Lower leg skin (tissue), 3 donors: ENCODE data around the gene TMEM132D.

Experiments used
- POLR2A ChIP-seq, 2 donors: fragments of 450-650 bp; IDR thresholded peaks; one replicate each; pipeline ENCODE4 v1.6.1; 2016 to 2017; ENCODE audit warnings: antibody characterized with exemption in 2 of 2, mild to moderate bottlenecking in 1 of 2, moderate library complexity in 1 of 2
- TF ChIP-seq, protein P1 (sequence below), 3 donors: fragments of 450-650 bp; IDR thresholded peaks; one replicate each; pipeline ENCODE4 v1.5.1; 2016; ENCODE audit warnings: antibody characterized with exemption in 3 of 3, mild to moderate bottlenecking in 3 of 3, moderate library complexity in 2 of 3

DNA sequence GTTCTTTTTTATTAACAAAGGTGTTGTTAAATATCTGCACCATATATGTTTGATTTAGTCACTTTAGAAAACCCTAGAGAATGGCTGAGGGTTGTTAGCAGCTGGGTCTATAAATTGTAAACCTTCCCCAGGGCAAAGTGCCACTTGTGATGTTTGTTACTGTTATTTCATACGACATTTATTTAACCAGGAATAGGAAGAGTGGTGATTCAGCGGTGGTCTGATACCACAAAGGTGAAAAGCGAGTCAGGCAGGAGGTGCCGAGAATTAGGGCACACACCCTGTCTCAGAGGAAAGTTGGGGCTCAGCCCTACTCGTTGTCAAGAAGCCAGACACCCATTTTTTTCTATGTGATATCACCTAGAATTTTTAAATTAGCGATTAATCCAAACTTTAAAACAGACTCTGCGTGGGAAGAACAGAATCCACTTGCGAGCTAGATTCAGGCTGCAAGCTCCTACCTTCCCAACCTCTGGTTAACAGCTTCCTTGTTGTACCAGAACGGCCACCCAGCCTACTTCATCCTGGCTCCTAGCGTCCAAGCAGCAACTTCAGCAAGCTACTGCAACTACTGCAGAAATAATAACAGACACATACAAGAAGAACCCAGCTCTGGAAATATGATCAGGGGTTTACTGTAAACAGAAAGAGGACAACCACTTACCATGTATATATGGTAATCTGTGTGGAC is 126.7 kb downstream of the TMEM132D start:
- TF ChIP-seq, protein P1, sequence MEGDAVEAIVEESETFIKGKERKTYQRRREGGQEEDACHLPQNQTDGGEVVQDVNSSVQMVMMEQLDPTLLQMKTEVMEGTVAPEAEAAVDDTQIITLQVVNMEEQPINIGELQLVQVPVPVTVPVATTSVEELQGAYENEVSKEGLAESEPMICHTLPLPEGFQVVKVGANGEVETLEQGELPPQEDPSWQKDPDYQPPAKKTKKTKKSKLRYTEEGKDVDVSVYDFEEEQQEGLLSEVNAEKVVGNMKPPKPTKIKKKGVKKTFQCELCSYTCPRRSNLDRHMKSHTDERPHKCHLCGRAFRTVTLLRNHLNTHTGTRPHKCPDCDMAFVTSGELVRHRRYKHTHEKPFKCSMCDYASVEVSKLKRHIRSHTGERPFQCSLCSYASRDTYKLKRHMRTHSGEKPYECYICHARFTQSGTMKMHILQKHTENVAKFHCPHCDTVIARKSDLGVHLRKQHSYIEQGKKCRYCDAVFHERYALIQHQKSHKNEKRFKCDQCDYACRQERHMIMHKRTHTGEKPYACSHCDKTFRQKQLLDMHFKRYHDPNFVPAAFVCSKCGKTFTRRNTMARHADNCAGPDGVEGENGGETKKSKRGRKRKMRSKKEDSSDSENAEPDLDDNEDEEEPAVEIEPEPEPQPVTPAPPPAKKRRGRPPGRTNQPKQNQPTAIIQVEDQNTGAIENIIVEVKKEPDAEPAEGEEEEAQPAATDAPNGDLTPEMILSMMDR (IDR thresholded peaks at IDR 0.05) = no peak
- TF ChIP-seq POLR2A (IDR thresholded peaks at IDR 0.05) = no peak
